Trophoblast cell (in vitro differentiated cells and primary cell): Measurements from ENCODE around the gene NFIX.

Source experiments
- DNase-seq, 2 donors: peaks; one replicate each; pipeline ENCODE4 v3.0.0-alpha.2; 2016
- H2AFZ ChIP-seq: 2 replicates; pipeline ENCODE4 v1.6.1; 2013; ENCODE audit warnings: low read length, moderate library complexity, mild to moderate bottlenecking; ENCODE audit not compliant: insufficient read depth, poor library complexity
- H2AK5ac ChIP-seq: 2 replicates; pipeline ENCODE4 v1.6.1; 2013; ENCODE audit warnings: mild to moderate bottlenecking, low read length
- H2BK120ac ChIP-seq: 2 replicates; pipeline ENCODE4 v1.6.1; 2013; ENCODE audit warnings: low read length, mild to moderate bottlenecking, moderate library complexity; ENCODE audit not compliant: insufficient read depth, poor library complexity
- H2BK12ac ChIP-seq: 2 replicates; pipeline ENCODE4 v1.6.1; 2013; ENCODE audit warnings: mild to moderate bottlenecking, low read length, moderate library complexity
- H2BK5ac ChIP-seq: 2 replicates; pipeline ENCODE4 v1.6.1; 2013; ENCODE audit warnings: low read length, low read depth, moderate library complexity, mild to moderate bottlenecking; ENCODE audit not compliant: poor library complexity
- H3K14ac ChIP-seq: 2 replicates; pipeline ENCODE4 v1.6.1; 2013; ENCODE audit warnings: mild to moderate bottlenecking, low read length
- H3K18ac ChIP-seq: 2 replicates; pipeline ENCODE4 v1.6.1; 2013; ENCODE audit warnings: mild to moderate bottlenecking, low read length
- H3K23ac ChIP-seq: 2 replicates; pipeline ENCODE4 v1.6.1; 2013; ENCODE audit warnings: low read length
- H3K27ac ChIP-seq: 2 replicates; pipeline ENCODE4 v1.5.1; 2013; ENCODE audit warnings: low read depth, mild to moderate bottlenecking, inconsistent platforms, low read length, moderate library complexity
- H3K27me3 ChIP-seq: 2 replicates; pipeline ENCODE4 v1.6.1; 2013; ENCODE audit warnings: inconsistent platforms, mild to moderate bottlenecking, low read length, moderate library complexity; ENCODE audit not compliant: insufficient read depth
- H3K36me3 ChIP-seq, 2 experiments: 1 replicate in 1 of 2; 2 replicates in 1 of 2; pipeline ENCODE4 v1.6.1; 2013; ENCODE audit warnings: low read length in 2 of 2, mild to moderate bottlenecking in 2 of 2, moderate library complexity in 1 of 2; ENCODE audit not compliant: insufficient read depth in 2 of 2, control insufficient read depth in 1 of 2
- H3K4ac ChIP-seq: 2 replicates; pipeline ENCODE4 v1.6.1; 2013; ENCODE audit warnings: low read depth, mild to moderate bottlenecking, low read length, moderate library complexity
- H3K4me1 ChIP-seq, 2 experiments: 1 replicate in 1 of 2; 2 replicates in 1 of 2; pipeline ENCODE4 v1.6.1; 2013; ENCODE audit warnings: low read length in 2 of 2, mild to moderate bottlenecking in 2 of 2, moderate library complexity in 1 of 2; ENCODE audit not compliant: insufficient read depth in 2 of 2, control insufficient read depth in 1 of 2
- H3K4me2 ChIP-seq: 2 replicates; pipeline ENCODE4 v1.6.1; 2013; ENCODE audit warnings: inconsistent platforms, mild to moderate bottlenecking, low read length, moderate library complexity
- H3K4me3 ChIP-seq: 2 replicates; pipeline ENCODE4 v1.5.1; 2013; ENCODE audit warnings: mild to moderate bottlenecking, low read depth, low read length, inconsistent platforms
- H3K79me1 ChIP-seq: one replicate; pipeline ENCODE4 v1.6.1; 2013; ENCODE audit warnings: low read length
- H3K79me2 ChIP-seq: 2 replicates; pipeline ENCODE4 v1.6.1; 2013; ENCODE audit warnings: low read length, mild to moderate bottlenecking; ENCODE audit not compliant: control insufficient read depth, insufficient read depth, poor library complexity
- H3K9ac ChIP-seq: 2 replicates; pipeline ENCODE4 v1.6.1; 2013; ENCODE audit warnings: mild to moderate bottlenecking, low read length
- H3K9me3 ChIP-seq: 2 replicates; pipeline ENCODE4 v1.6.1; 2013; ENCODE audit warnings: low read depth, mild to moderate bottlenecking, control low read depth, inconsistent platforms, low read length; ENCODE audit not compliant: insufficient read depth
- H4K12ac ChIP-seq: 2 replicates; pipeline ENCODE4 v1.6.1; 2013; ENCODE audit warnings: low read depth, mild to moderate bottlenecking, low read length, moderate library complexity
- H4K8ac ChIP-seq: 2 replicates; pipeline ENCODE4 v1.6.1; 2013; ENCODE audit warnings: low read depth, mild to moderate bottlenecking, low read length, moderate library complexity
- H4K91ac ChIP-seq: one replicate; pipeline ENCODE4 v1.6.1; 2013; ENCODE audit warnings: low read depth, mild to moderate bottlenecking, low read length, moderate library complexity
- WGBS: extraction: QIAGEN DNeasy Blood & Tissue Kit; methylation state at CpG from one replicate; pipeline ENCODE4 v1.1.7; 2013; ENCODE audit warnings: missing lambda C conversion rate; ENCODE audit not compliant: insufficient read length, insufficient coverage; ENCODE audit errors: extremely low coverage; 5-methylcytosine and 5-hydroxymethylcytosine counted together

The NFIX gene

DNA sequence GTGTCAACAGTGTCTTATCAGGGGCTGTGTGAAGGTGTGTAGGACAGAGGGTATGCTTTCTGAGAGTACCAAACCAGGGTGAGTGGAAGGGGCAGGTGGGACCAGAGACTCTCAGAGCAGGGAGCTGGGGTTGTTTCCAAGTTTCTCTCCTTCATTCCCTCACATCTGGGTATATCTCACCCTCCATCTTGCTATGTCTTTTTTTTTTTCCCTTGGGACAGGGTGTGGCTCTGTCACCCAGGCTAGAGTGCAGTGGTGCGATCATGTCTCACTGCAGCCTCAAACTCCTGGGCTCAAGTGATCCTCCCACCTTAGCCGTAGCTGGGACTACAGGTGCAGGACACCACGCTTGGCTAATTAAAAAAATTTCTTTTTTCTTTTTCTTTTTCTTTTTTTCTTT lies 15.3 kb upstream of the NFIX start:
- Histone ChIP-seq H2AK5ac (no peak overlapping the region), H3K36me3 (no peaks in the 10 kb centered on the region), H3K9me3 (peaks cover 10% of the 10 kb centered on the region), H3K27ac (no peak overlapping the region), H3K23ac (no peak overlapping the region), H3K27me3 (peaks cover 5% of the 10 kb centered on the region), H4K8ac (no peak overlapping the region), H3K18ac (no peak overlapping the region), H3K4me2 (no peak overlapping the region), H2AFZ (no peak overlapping the region), H4K12ac (no peak overlapping the region), H3K4ac (no peak overlapping the region), H3K4me3 (no peak overlapping the region), H3K4me1 (no peaks in the 10 kb centered on the region), H3K79me2 (no peaks in the 10 kb centered on the region), H3K79me1 (no peaks in the 10 kb centered on the region), H3K14ac (no peak overlapping the region), H2BK12ac (no peak overlapping the region), H2BK120ac (no peak overlapping the region), H2BK5ac (no peak overlapping the region), H3K9ac (no peak overlapping the region), H4K91ac (no peak overlapping the region)
- no CpG with 5 or more reads among the region's 3 CpGs for WGBS
- DNase-seq, result no peak

DNA sequence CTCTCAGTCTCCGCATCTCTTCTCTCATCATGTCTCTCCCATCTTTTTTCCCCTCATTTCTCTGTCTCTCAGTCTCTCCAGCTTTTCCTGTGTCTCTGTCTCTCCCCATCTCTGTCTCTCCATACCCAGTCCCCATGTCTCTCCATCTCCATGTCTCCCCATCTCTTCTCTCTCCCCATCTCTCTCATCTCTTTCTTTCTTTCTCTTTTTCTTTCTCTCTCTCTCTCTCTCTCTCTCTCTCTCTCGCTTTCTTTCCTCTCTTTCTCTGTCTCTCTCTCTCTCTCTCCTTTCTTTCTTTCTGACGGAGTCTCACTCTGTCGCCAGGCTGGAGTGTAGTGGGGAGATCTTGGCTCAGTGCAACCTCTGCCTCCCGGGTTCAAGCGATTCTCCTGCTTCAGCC lies 12.6 kb upstream of the NFIX start:
- no peak overlapping the region for H2AK5ac ChIP-seq
- no peaks in the 10 kb centered on the region for H3K4me1 ChIP-seq
- no peaks in the 10 kb centered on the region for H3K79me1 ChIP-seq
- H3K23ac ChIP-seq, result no peak overlapping the region
- H3K9me3 ChIP-seq, result peaks cover 15% of the 10 kb centered on the region
- H3K4me3 ChIP-seq, result no peak overlapping the region
- WGBS, result no CpG with 5 or more reads among the region's 6 CpGs
- no peak overlapping the region for H4K12ac ChIP-seq
- no peak overlapping the region for H3K9ac ChIP-seq
- no peaks in the 10 kb centered on the region for H3K36me3 ChIP-seq
- no peak overlapping the region for H3K14ac ChIP-seq
- no peak overlapping the region for H3K27ac ChIP-seq
- peaks cover 17% of the 10 kb centered on the region for H3K27me3 ChIP-seq
- H2BK5ac ChIP-seq, result no peak overlapping the region
- H3K4me2 ChIP-seq, result no peak overlapping the region
- no peak for DNase-seq
- no peak overlapping the region for H3K4ac ChIP-seq
- no peak overlapping the region for H3K18ac ChIP-seq
- H2BK120ac ChIP-seq, result no peak overlapping the region
- no peak overlapping the region for H2AFZ ChIP-seq
- H4K8ac ChIP-seq, result no peak overlapping the region
- H3K79me2 ChIP-seq, result no peaks in the 10 kb centered on the region
- H4K91ac ChIP-seq, result no peak overlapping the region
- no peak overlapping the region for H2BK12ac ChIP-seq

DNA sequence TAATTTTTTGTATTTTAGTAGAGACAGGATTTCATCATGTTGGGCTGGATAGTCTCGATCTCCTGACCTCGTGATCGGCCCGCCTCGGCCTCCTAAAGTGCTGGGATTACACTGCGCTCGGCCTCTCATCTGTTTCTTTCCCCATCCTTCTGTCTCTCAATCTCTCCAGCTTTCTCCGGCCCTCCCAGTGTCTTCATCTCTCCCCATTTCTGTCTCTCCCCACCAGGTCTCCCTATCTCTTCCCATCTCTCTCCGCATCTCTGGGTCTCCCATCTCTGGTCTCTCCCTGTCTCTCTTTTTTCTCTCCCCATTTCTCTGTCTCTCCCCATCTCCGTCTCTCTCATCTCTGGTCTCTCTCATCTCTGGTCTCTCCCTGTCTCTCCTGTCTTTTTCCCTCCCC lies 12.2 kb upstream of the NFIX start:
- H4K12ac ChIP-seq, result no peak overlapping the region
- H4K8ac ChIP-seq, result no peak overlapping the region
- H3K14ac ChIP-seq, result no peak overlapping the region
- H3K23ac ChIP-seq, result no peak overlapping the region
- no peak overlapping the region for H3K27ac ChIP-seq
- DNase-seq, result no peak
- no peak overlapping the region for H3K9ac ChIP-seq
- no peak overlapping the region for H2BK12ac ChIP-seq
- H2AFZ ChIP-seq, result no peak overlapping the region
- no peaks in the 10 kb centered on the region for H3K4me1 ChIP-seq
- peaks cover 18% of the 10 kb centered on the region for H3K27me3 ChIP-seq
- H3K4me3 ChIP-seq, result no peak overlapping the region
- no CpG with 5 or more reads among the region's 10 CpGs for WGBS
- H2BK120ac ChIP-seq, result no peak overlapping the region
- H3K9me3 ChIP-seq, result peaks cover 17% of the 10 kb centered on the region
- H3K4ac ChIP-seq, result no peak overlapping the region
- H3K79me2 ChIP-seq, result no peaks in the 10 kb centered on the region
- no peaks in the 10 kb centered on the region for H3K36me3 ChIP-seq
- H2BK5ac ChIP-seq, result no peak overlapping the region
- no peak overlapping the region for H3K18ac ChIP-seq
- H3K79me1 ChIP-seq, result no peaks in the 10 kb centered on the region
- H2AK5ac ChIP-seq, result no peak overlapping the region
- H4K91ac ChIP-seq, result no peak overlapping the region
- H3K4me2 ChIP-seq, result peak overlapping the region; percentile 41

DNA sequence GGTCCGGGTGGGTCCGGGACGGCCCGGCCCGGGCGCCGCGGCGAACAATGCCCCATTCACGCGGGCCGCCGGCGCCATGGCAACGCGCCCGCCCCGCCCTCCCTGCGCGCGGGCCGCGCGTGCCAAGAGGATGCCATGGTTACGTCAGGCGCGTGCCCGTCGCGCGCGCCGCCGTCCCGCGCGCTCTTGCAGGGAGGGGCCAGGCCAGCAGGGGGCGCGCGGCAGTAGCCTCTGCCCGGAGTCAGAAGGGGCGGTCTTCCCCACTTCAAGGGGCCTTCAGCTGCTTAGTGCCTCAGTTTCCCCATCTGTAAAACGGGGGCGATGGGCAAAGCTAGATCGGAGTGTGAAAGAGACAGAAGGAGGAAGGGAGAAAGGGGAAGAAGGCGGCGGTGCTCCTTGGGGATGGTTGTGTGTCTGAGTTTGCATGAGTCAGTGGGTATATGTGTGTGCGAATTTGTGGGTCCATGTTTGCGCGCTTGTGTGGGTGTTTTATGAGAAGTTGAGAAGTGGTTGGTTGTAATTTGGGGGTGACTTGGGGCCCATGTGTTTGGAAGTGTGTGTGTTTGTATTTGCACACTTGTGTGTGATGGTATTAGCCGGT lies 11.6 kb upstream of the NFIX start:
- H3K27ac ChIP-seq, result no peak overlapping the region
- WGBS, result 100% methylated on average over 3 of the region's 51 CpGs

More for the DNA sequence above, 11.6 kb upstream of the NFIX start:
- H3K9ac ChIP-seq, result no peak overlapping the region
- H2AFZ ChIP-seq, result no peak overlapping the region
- no peak overlapping the region for H2AK5ac ChIP-seq
- H3K4me1 ChIP-seq, result no peaks in the 10 kb centered on the region
- H3K18ac ChIP-seq, result no peak overlapping the region
- no peak overlapping the region for H2BK12ac ChIP-seq
- H3K27me3 ChIP-seq, result peaks cover 18% of the 10 kb centered on the region
- no peak overlapping the region for H4K12ac ChIP-seq
- peaks cover 16% of the 10 kb centered on the region for H3K9me3 ChIP-seq
- no peak overlapping the region for H2BK120ac ChIP-seq
- H3K36me3 ChIP-seq, result no peaks in the 10 kb centered on the region
- no peak overlapping the region for H4K8ac ChIP-seq
- H4K91ac ChIP-seq, result no peak overlapping the region
- no peaks in the 10 kb centered on the region for H3K79me1 ChIP-seq
- H3K4me3 ChIP-seq, result no peak overlapping the region
- DNase-seq, result peak; percentile 43 to 80
- no peak overlapping the region for H3K23ac ChIP-seq
- H3K4me2 ChIP-seq, result peak overlapping the region; percentile 41
- no peak overlapping the region for H3K4ac ChIP-seq
- H3K14ac ChIP-seq, result no peak overlapping the region
- no peaks in the 10 kb centered on the region for H3K79me2 ChIP-seq
- H2BK5ac ChIP-seq, result no peak overlapping the region
